Vagina (tissue), 2 donors: Measurements from ENCODE around the gene ALG2. TPM values are rescaled to one million over a fixed set of nuclear protein-coding genes. Genes with fewer than 3 reads are reported as not detected.

Experiments used
- DNase-seq, 2 donors: peaks; one replicate each; pipeline ENCODE4 v3.0.0-alpha.2; 2017; ENCODE audit errors: extremely low spot score in 2 of 2
- H3K27ac ChIP-seq: fragments of 200-600 bp; sonication (generic); one replicate; pipeline ENCODE4 v1.5.1; 2019
- H3K27me3 ChIP-seq: fragments of 200-600 bp; sonication (generic); one replicate; pipeline ENCODE4 v1.5.1; 2019
- H3K36me3 ChIP-seq, 2 donors: fragments of 200-600 bp; sonication (generic); one replicate each; pipeline ENCODE4 v1.5.1; 2017 to 2019
- H3K4me1 ChIP-seq: fragments of 200-600 bp; sonication (generic); one replicate; pipeline ENCODE4 v1.5.1; 2019
- H3K4me3 ChIP-seq, 2 donors: fragments of 200-600 bp; sonication (generic); 1 replicate in 1 of 2; 2 replicates in 1 of 2; pipeline ENCODE4 v1.5.1; 2016 to 2019
- H3K9me3 ChIP-seq: fragments of 200-600 bp; sonication (generic); one replicate; pipeline ENCODE4 v1.5.1; 2019
- CTCF ChIP-seq, 3 experiments: fragments of 450-650 bp in 2 of 3; fragments of 200-600 bp in 1 of 3; sonication (generic) in 1 of 3; IDR thresholded peaks; one replicate each; pipeline ENCODE4 v1.5.1; 2017 to 2019; ENCODE audit warnings: antibody characterized with exemption in 3 of 3, mild to moderate bottlenecking in 2 of 3, moderate library complexity in 2 of 3
- POLR2A ChIP-seq, 2 donors: fragments of 450-650 bp; IDR thresholded peaks; one replicate each; pipeline ENCODE4 v1.6.1; 2017; ENCODE audit warnings: antibody characterized with exemption in 2 of 2, mild to moderate bottlenecking in 2 of 2, moderate library complexity in 2 of 2
- POLR2AphosphoS5 ChIP-seq, 2 donors: sonication (generic); formaldehyde crosslinking; IDR thresholded peaks; one replicate each; pipeline ENCODE4 v1.9.0; 2017; ENCODE audit warnings: antibody characterized with exemption in 2 of 2, mild to moderate bottlenecking in 2 of 2, low read depth in 1 of 2; ENCODE audit not compliant: insufficient read depth in 1 of 2
- intact Hi-C: fragments of 100-400 bp; cut with DNase I; formaldehyde crosslinking; loops from one replicate; pipeline ENCODE4 v1.15.1; 2023
- total RNA-seq: library from RNA; depleted of rRNA; stranded (reverse); fragments of >200 nt; gene quantifications from one replicate; pipeline ENCODE4 v1.2.3, GENCODE V29; 2016

ALG2 gene
- total RNA-seq, 1 donor from 2014 or later = 30.0 TPM

- no peaks in the 10 kb centered on the region for H3K9me3 ChIP-seq
- H3K4me3 ChIP-seq = no peak overlapping the region
- H3K4me1 ChIP-seq = peaks cover 11% of the 10 kb centered on the region
- no peak for DNase-seq
- H3K36me3 ChIP-seq = no peaks in the 10 kb centered on the region
- intact Hi-C loops = no loop called here
- TF ChIP-seq POLR2A (IDR thresholded peaks at IDR 0.05) (no peak), POLR2AphosphoS5 (IDR thresholded peaks at IDR 0.05; ENCODE audit: insufficient read depth in 1 of 2, low read depth in 1 of 2) (no peak), CTCF (IDR thresholded peaks at IDR 0.05) (no peak)
- H3K27ac ChIP-seq = peak overlapping the region; percentile 66
- no peaks in the 10 kb centered on the region for H3K27me3 ChIP-seq
Measured at GRCh38 chr9:99184110-99184474, 37.6 kb downstream of the ALG2 start.

- DNase-seq = no peak
- Histone ChIP-seq H3K9me3 (no peaks in the 10 kb centered on the region), H3K27me3 (no peaks in the 10 kb centered on the region), H3K4me3 (no peak overlapping the region), H3K27ac (peak overlapping the region; percentile 66), H3K4me1 (peaks cover 11% of the 10 kb centered on the region), H3K36me3 (no peaks in the 10 kb centered on the region)
- no peak for TF ChIP-seq POLR2A (IDR thresholded peaks at IDR 0.05)
- no peak for TF ChIP-seq CTCF (IDR thresholded peaks at IDR 0.05)
- TF ChIP-seq POLR2AphosphoS5 (IDR thresholded peaks at IDR 0.05; ENCODE audit: insufficient read depth in 1 of 2, low read depth in 1 of 2) = no peak
- intact Hi-C loops = no loop called here
Measured at GRCh38 chr9:99183616-99184015, 38.1 kb downstream of the ALG2 start.

GRCh38 chr9:99182356-99182755, 39.4 kb downstream of the ALG2 start:
- Histone ChIP-seq H3K4me1 (peaks cover 11% of the 10 kb centered on the region), H3K4me3 (no peak overlapping the region), H3K27ac (no peak overlapping the region), H3K36me3 (no peaks in the 10 kb centered on the region), H3K9me3 (no peaks in the 10 kb centered on the region), H3K27me3 (no peaks in the 10 kb centered on the region)
- no peak for TF ChIP-seq CTCF (IDR thresholded peaks at IDR 0.05)
- no peak for TF ChIP-seq POLR2A (IDR thresholded peaks at IDR 0.05)
- no peak for TF ChIP-seq POLR2AphosphoS5 (IDR thresholded peaks at IDR 0.05; ENCODE audit: insufficient read depth in 1 of 2, low read depth in 1 of 2)
- intact Hi-C loops = no loop called here
- DNase-seq = no peak

- TF ChIP-seq POLR2AphosphoS5 (IDR thresholded peaks at IDR 0.05; ENCODE audit: insufficient read depth in 1 of 2, low read depth in 1 of 2) (no peak), CTCF (IDR thresholded peaks at IDR 0.05) (no peak), POLR2A (IDR thresholded peaks at IDR 0.05) (no peak)
- H3K27ac ChIP-seq = no peak overlapping the region
- peaks cover 11% of the 10 kb centered on the region for H3K4me1 ChIP-seq
- H3K9me3 ChIP-seq = no peaks in the 10 kb centered on the region
- no peak for DNase-seq
- H3K4me3 ChIP-seq = no peak overlapping the region
- no peaks in the 10 kb centered on the region for H3K27me3 ChIP-seq
- H3K36me3 ChIP-seq = no peaks in the 10 kb centered on the region
- intact Hi-C loops = no loop called here
Measured at GRCh38 chr9:99181621-99182020, 40.1 kb downstream of the ALG2 start.

- no peak for TF ChIP-seq CTCF (IDR thresholded peaks at IDR 0.05)
- no peak for TF ChIP-seq POLR2A (IDR thresholded peaks at IDR 0.05)
- TF ChIP-seq POLR2AphosphoS5 (IDR thresholded peaks at IDR 0.05; ENCODE audit: insufficient read depth in 1 of 2, low read depth in 1 of 2) = no peak
- Histone ChIP-seq H3K9me3 (no peaks in the 10 kb centered on the region), H3K27ac (no peak overlapping the region), H3K36me3 (no peaks in the 10 kb centered on the region), H3K4me3 (no peak overlapping the region), H3K4me1 (peaks cover 11% of the 10 kb centered on the region), H3K27me3 (no peaks in the 10 kb centered on the region)
- DNase-seq = no peak
- intact Hi-C loops = no loop called here
Measured at GRCh38 chr9:99181206-99181605, 40.5 kb downstream of the ALG2 start.
